T-cell (primary cell): Measurements from ENCODE around the gene HOXB1. TPM values are rescaled to one million over a fixed set of nuclear protein-coding genes. Genes with fewer than 3 reads are reported as not detected.

ENCODE experiments used
- ATAC-seq, 4 experiments: fragments of 200-7000 bp in 3 of 4; fragments of 150-1000 bp in 1 of 4; cut with Tn5 transposase; replicated peaks in 1 of 4; 1 replicate in 3 of 4; 2 replicates in 1 of 4; pipeline ENCODE4 v1.10.0; 2021; ENCODE audit warnings: moderate library complexity in 3 of 4, mild to moderate bottlenecking in 2 of 4, moderate number of reproducible peaks in 1 of 4
- CTCF ChIA-PET, 2 donors: fragments of 300-600 bp; sonication (Branson Sonifier 250); formaldehyde crosslinking; loops; one replicate each; lab custom pipeline; 2022; ENCODE audit warnings: antibody characterized with exemption in 2 of 2; lab: Charles Lee
- POLR2A ChIA-PET, 2 donors: fragments of 300-600 bp; sonication (Branson Sonifier 250); formaldehyde crosslinking; loops; one replicate each; lab custom pipeline; 2022; ENCODE audit warnings: antibody characterized with exemption in 2 of 2; lab: Charles Lee
- DNase-seq, 35 experiments: peaks; one replicate each; pipeline versions ENCODE4 v3.0.0 to v3.0.0-alpha.2; 2013 to 2023
- H3K27ac ChIP-seq: one replicate; pipeline ENCODE4 v1.5.1; 2013; ENCODE audit warnings: low read length
- H3K27me3 ChIP-seq, 2 experiments: replicated peaks in 1 of 2; 1 replicate in 1 of 2; 2 replicates in 1 of 2; pipeline versions ENCODE4 v1.6.1 to v1.7.0; 2013; ENCODE audit warnings: low read length in 1 of 2, mixed read lengths in 1 of 2; ENCODE audit not compliant: control insufficient read depth in 2 of 2, insufficient read depth in 2 of 2; ENCODE audit errors: extremely low read depth in 1 of 2
- H3K36me3 ChIP-seq, 2 donors: 1 replicate in 1 of 2; 2 replicates in 1 of 2; pipeline versions ENCODE4 v1.6.1 to v1.7.0; 2013; ENCODE audit warnings: low read length in 1 of 2; ENCODE audit not compliant: control insufficient read depth in 2 of 2, insufficient read depth in 1 of 2; ENCODE audit errors: extremely low read depth in 1 of 2
- H3K4me1 ChIP-seq, 2 experiments: 1 replicate in 1 of 2; 2 replicates in 1 of 2; pipeline versions ENCODE4 v1.6.1 to v1.7.0; 2013; ENCODE audit warnings: low read length in 2 of 2, mixed read lengths in 1 of 2; ENCODE audit not compliant: insufficient read depth in 2 of 2, control insufficient read depth in 1 of 2; ENCODE audit errors: extremely low read depth in 1 of 2
- H3K4me3 ChIP-seq, 2 donors: 1 replicate in 1 of 2; 2 replicates in 1 of 2; pipeline versions ENCODE4 v1.5.1 to v1.7.0; 2013; ENCODE audit warnings: mild to moderate bottlenecking in 2 of 2, low read length in 1 of 2, moderate library complexity in 1 of 2; ENCODE audit not compliant: control insufficient read depth in 1 of 2; ENCODE audit errors: extremely low read depth in 1 of 2
- H3K9me3 ChIP-seq: 2 replicates; pipeline ENCODE4 v1.7.0; 2013
- H3K27ac Mint-ChIP-seq, 2 donors: one replicate each; pipeline ENCODE4 v1.8.0; 2020 to 2021; ENCODE audit warnings: mild to moderate bottlenecking in 2 of 2, mixed read lengths in 2 of 2
- H3K27me3 Mint-ChIP-seq, 2 donors: one replicate each; pipeline ENCODE4 v1.8.0; 2021 to 2022; ENCODE audit warnings: mixed read lengths in 2 of 2
- H3K36me3 Mint-ChIP-seq: one replicate; pipeline ENCODE4 v1.8.0; 2021; ENCODE audit warnings: mixed read lengths
- H3K4me1 Mint-ChIP-seq, 3 donors: one replicate each; pipeline ENCODE4 v1.8.0; 2020 to 2022; ENCODE audit warnings: mixed read lengths in 3 of 3, mild to moderate bottlenecking in 1 of 3
- H3K4me3 Mint-ChIP-seq, 3 donors: one replicate each; pipeline ENCODE4 v1.8.0; 2020 to 2022; ENCODE audit warnings: mild to moderate bottlenecking in 3 of 3, mixed read lengths in 3 of 3, moderate library complexity in 3 of 3
- H3K9me3 Mint-ChIP-seq, 3 donors: one replicate each; pipeline ENCODE4 v1.8.0; 2020 to 2022; ENCODE audit warnings: mixed read lengths in 3 of 3
- WGBS: methylation state at CpG from one replicate; pipeline ENCODE4 v1.1.5; 2013; ENCODE audit warnings: missing lambda C conversion rate; ENCODE audit not compliant: insufficient coverage; 5-methylcytosine and 5-hydroxymethylcytosine counted together
- total RNA-seq, 35 experiments: library from RNA in 6 of 35; stranded (reverse) in 6 of 35; fragments of 120-200 nt in 1 of 35; gene quantifications; one replicate each; pipeline versions ENCODE4 v1.2.1 to v1.2.4 and lab custom pipeline; 2013 to 2026

Gene HOXB1
- total RNA-seq, 5 donors from 2014 or later (not counting 1 experiment from before 2014, with no cell fraction given) = not detected

GRCh38 chr17:48543107-48543853, 12.5 kb upstream of the HOXB1 start:
- POLR2A ChIA-PET = no interaction called here
- Mint-ChIP-seq H3K36me3 (peaks cover 3% of the 10 kb centered on the region), H3K27ac (peak overlapping the region; percentile 90 to 99), H3K9me3 (no peaks in the 10 kb centered on the region), H3K4me3 (peak overlapping the region; percentile 90 to 98 (median 91)), H3K27me3 (peaks cover 10 to 15% of the 10 kb centered on the region in 2 donors), H3K4me1 (peaks cover 51 to 71% (median 58%) of the 10 kb centered on the region in 3 donors)
- ATAC-seq (peak; percentile 59 to 64 (median 62)), DNase-seq (peak in 33 of 35 experiments; percentile 21 to 74 (median 47))
- Histone ChIP-seq H3K36me3 (no peaks in the 10 kb centered on the region), H3K4me3 (peak overlapping the region; percentile 80 to 94), H3K4me1 (peaks cover 21 to 50% of the 10 kb centered on the region in 2 experiments), H3K27ac (peak overlapping the region; percentile 95), H3K27me3 (peaks cover 0 to 44% of the 10 kb centered on the region in 2 experiments), H3K9me3 (no peaks in the 10 kb centered on the region)
- CTCF ChIA-PET = no interaction called here
- 1% methylated on average over 72 of the region's 72 CpGs for WGBS

DNA sequence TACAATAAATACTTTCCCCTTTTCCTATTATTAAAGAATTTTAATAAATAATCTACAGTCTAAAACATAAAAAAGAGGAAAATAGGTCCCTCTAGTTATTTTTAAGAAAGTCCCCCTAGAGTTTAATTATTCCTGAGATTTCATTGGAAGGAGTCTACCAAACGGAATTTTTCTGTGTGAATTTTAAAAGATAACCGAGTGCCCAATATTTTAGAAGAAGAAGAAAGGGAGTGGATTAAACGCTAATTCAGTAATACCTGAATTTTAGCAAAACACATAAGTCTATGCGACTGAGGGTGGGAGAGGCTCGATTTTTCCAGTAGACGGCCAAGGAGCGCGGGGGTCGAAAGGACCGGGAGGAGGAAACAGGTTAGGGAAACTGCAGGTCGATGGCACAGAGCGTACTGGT, 11.9 kb upstream of the HOXB1 start:
- peaks cover 21 to 44% of the 10 kb centered on the region in 2 experiments for H3K4me1 ChIP-seq
- peaks cover 45 to 66% (median 53%) of the 10 kb centered on the region in 3 donors for H3K4me1 Mint-ChIP-seq
- peaks cover 10 to 15% of the 10 kb centered on the region in 2 donors for H3K27me3 Mint-ChIP-seq
- no peaks in the 10 kb centered on the region for H3K36me3 ChIP-seq
- H3K27ac Mint-ChIP-seq = peak overlapping the region; percentile 89 to 99
- H3K27me3 ChIP-seq = peaks cover 0 to 44% of the 10 kb centered on the region in 2 experiments
- H3K36me3 Mint-ChIP-seq = peaks cover 3% of the 10 kb centered on the region
- ChIA-PET CTCF (no interaction called here), POLR2A (no interaction called here)
- 30% methylated on average over 2 of the region's 12 CpGs for WGBS
- peak overlapping the region; percentile 80 to 94 for H3K4me3 ChIP-seq
- H3K9me3 Mint-ChIP-seq = no peaks in the 10 kb centered on the region
- no peaks in the 10 kb centered on the region for H3K9me3 ChIP-seq
- ATAC-seq (peak in 2 of 4 experiments; percentile 5 to 10), DNase-seq (no peak)
- H3K4me3 Mint-ChIP-seq = peak overlapping the region; percentile 90 to 98 (median 91)
- peak overlapping the region; percentile 95 for H3K27ac ChIP-seq

GRCh38 chr17:48542114-48542656, 11.4 kb upstream of the HOXB1 start:
- peaks cover 10 to 15% of the 10 kb centered on the region in 2 donors for H3K27me3 Mint-ChIP-seq
- Histone ChIP-seq H3K27me3 (peaks cover 0 to 44% of the 10 kb centered on the region in 2 experiments), H3K27ac (peak overlapping the region; percentile 95), H3K9me3 (no peaks in the 10 kb centered on the region), H3K4me1 (peaks cover 19 to 41% of the 10 kb centered on the region in 2 experiments), H3K36me3 (no peaks in the 10 kb centered on the region), H3K4me3 (peak overlapping the region; percentile 80 to 94)
- DNase-seq = peak in 11 of 35 experiments; percentile 16 to 53 (median 23)
- peak overlapping the region; percentile 99 to 100 for H3K27ac Mint-ChIP-seq
- H3K4me3 Mint-ChIP-seq = peak overlapping the region; percentile 90 to 98 (median 91)
- ATAC-seq = no peak
- ChIA-PET POLR2A (interaction anchor here in 1 of 2 donors (0.6 kb wide), 1 partner anchor 38 kb away, joined by 4 read pairs; no protein-coding TSS in a partner anchor), CTCF (interaction anchor here (0.6 to 1.1 kb wide), 2 partner anchors 46 to 183 kb away, joined by 3 read pairs; no protein-coding TSS in a partner anchor)
- WGBS = 46% methylated on average over 21 of the region's 27 CpGs
- peaks cover 40 to 63% (median 48%) of the 10 kb centered on the region in 3 donors for H3K4me1 Mint-ChIP-seq
- peaks cover 3% of the 10 kb centered on the region for H3K36me3 Mint-ChIP-seq
- no peaks in the 10 kb centered on the region for H3K9me3 Mint-ChIP-seq

DNA sequence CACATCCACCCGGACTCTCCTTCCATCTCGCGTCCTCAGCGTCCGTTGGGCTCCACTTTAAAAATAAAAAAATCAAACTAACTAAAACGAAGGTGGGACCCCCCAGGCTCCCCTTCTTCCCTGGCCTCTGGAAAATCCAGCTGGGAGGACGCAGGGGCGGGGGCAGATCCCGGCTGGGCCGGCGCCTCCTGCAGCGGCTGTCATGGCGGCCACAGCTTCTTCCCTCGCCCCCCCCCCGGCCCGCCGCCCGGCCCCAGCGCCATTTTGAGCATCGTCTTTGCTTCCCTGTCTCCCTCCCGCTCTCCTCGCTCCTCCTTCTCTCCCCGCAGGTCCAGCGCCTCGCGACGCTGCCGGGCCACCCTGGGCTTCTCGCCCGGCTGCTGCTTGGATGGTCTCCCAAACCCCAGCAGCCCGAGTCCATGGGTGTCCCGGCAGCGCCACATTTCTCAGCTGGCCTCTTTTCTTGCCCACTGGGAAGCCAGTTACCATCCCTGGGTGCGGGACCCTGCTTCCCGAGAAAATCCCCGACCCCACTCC, 10.8 kb upstream of the HOXB1 start:
- H3K36me3 Mint-ChIP-seq = peaks cover 3% of the 10 kb centered on the region
- H3K27me3 Mint-ChIP-seq = peaks cover 10 to 17% of the 10 kb centered on the region in 2 donors
- DNase-seq (peak in 26 of 35 experiments; percentile 19 to 74 (median 38)), ATAC-seq (peak; percentile 37 to 48 (median 44))
- Histone ChIP-seq H3K27me3 (peaks cover 0 to 41% of the 10 kb centered on the region in 2 experiments), H3K9me3 (no peaks in the 10 kb centered on the region), H3K27ac (peak overlapping the region; percentile 95), H3K4me1 (peaks cover 17 to 35% of the 10 kb centered on the region in 2 experiments), H3K36me3 (no peaks in the 10 kb centered on the region), H3K4me3 (peak overlapping the region; percentile 80 to 94)
- peak overlapping the region; percentile 99 to 100 for H3K27ac Mint-ChIP-seq
- 13% methylated on average over 27 of the region's 36 CpGs for WGBS
- peaks cover 37 to 61% (median 44%) of the 10 kb centered on the region in 3 donors for H3K4me1 Mint-ChIP-seq
- peak overlapping the region; percentile 90 to 98 (median 91) for H3K4me3 Mint-ChIP-seq
- ChIA-PET CTCF (interaction anchor here (0.6 to 1.1 kb wide), 4 partner anchors 34 to 184 kb away, joined by 3 read pairs; no protein-coding TSS in a partner anchor), POLR2A (interaction anchor here (0.6 to 0.7 kb wide), 7 partner anchors 9 to 1174 kb away, joined by 3 to 4 read pairs (median 3); no protein-coding TSS in a partner anchor)
- no peaks in the 10 kb centered on the region for H3K9me3 Mint-ChIP-seq

GRCh38 chr17:48541036-48541576, 10.3 kb upstream of the HOXB1 start:
- ATAC-seq (peak in 1 of 4 experiments; percentile 3), DNase-seq (peak in 2 of 35 experiments; percentile 24 to 30)
- peaks cover 0 to 37% of the 10 kb centered on the region in 2 experiments for H3K27me3 ChIP-seq
- ChIA-PET CTCF (interaction anchor here in 1 of 2 donors (0.6 to 1.1 kb wide), 3 partner anchors 34 to 161 kb away, joined by 3 read pairs; no protein-coding TSS in a partner anchor), POLR2A (interaction anchor here (0.6 to 1.0 kb wide), 8 partner anchors 8 to 1174 kb away, joined by 3 to 4 read pairs (median 3); partner anchors contain the start of gene SNX11 (in 1 of the 2))
- no peaks in the 10 kb centered on the region for H3K9me3 ChIP-seq
- no peaks in the 10 kb centered on the region for H3K36me3 ChIP-seq
- H3K4me3 ChIP-seq = peak overlapping the region; percentile 80 to 94
- H3K4me1 ChIP-seq = peaks cover 12 to 30% of the 10 kb centered on the region in 2 experiments
- peaks cover 3% of the 10 kb centered on the region for H3K36me3 Mint-ChIP-seq
- peak overlapping the region; percentile 95 for H3K27ac ChIP-seq
- H3K4me1 Mint-ChIP-seq = peaks cover 33 to 56% (median 39%) of the 10 kb centered on the region in 3 donors
- no peaks in the 10 kb centered on the region for H3K9me3 Mint-ChIP-seq
- H3K27me3 Mint-ChIP-seq = peaks cover 7 to 18% of the 10 kb centered on the region in 2 donors
- H3K4me3 Mint-ChIP-seq = peak overlapping the region; percentile 90 to 98 (median 91)
- H3K27ac Mint-ChIP-seq = peak overlapping the region; percentile 99 to 100
- WGBS = 31% methylated on average over 5 of the region's 12 CpGs
